Measurements from ENCODE around the gene PCMTD2. TPM values are rescaled to one million over a fixed set of nuclear protein-coding genes. Genes with fewer than 3 reads are reported as not detected.
"Not testable (repeated sequence)": the region's sequence is repeated elsewhere in the genome, so short reads cannot be mapped to it uniquely, and the experiment has no call there.

PCMTD2 gene
- polyA plus RNA-seq, 1 of the 3 experiments (the other 2 are of a cell fraction), result 50.7 TPM

- TF ChIP-seq, protein P1, sequence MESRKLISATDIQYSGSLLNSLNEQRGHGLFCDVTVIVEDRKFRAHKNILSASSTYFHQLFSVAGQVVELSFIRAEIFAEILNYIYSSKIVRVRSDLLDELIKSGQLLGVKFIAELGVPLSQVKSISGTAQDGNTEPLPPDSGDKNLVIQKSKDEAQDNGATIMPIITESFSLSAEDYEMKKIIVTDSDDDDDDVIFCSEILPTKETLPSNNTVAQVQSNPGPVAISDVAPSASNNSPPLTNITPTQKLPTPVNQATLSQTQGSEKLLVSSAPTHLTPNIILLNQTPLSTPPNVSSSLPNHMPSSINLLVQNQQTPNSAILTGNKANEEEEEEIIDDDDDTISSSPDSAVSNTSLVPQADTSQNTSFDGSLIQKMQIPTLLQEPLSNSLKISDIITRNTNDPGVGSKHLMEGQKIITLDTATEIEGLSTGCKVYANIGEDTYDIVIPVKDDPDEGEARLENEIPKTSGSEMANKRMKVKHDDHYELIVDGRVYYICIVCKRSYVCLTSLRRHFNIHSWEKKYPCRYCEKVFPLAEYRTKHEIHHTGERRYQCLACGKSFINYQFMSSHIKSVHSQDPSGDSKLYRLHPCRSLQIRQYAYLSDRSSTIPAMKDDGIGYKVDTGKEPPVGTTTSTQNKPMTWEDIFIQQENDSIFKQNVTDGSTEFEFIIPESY (IDR thresholded peaks at IDR 0.05; ENCODE audit: borderline replicate concordance, low read depth), result no peak
- no peak for TF ChIP-seq RCOR1 (IDR thresholded peaks at IDR 0.05; ENCODE audit: low read length)
- no peak for TF ChIP-seq MXI1 (IDR thresholded peaks at IDR 0.05; ENCODE audit: low read depth, low read length)
- TF ChIP-seq SIN3A (IDR thresholded peaks at IDR 0.05; ENCODE audit: borderline replicate concordance, low read depth, low read length), result no peak
- no peak for TF ChIP-seq NFIC (IDR thresholded peaks at IDR 0.05; ENCODE audit: borderline replicate concordance)
Measured at GRCh38 chr20:64283646-64284045, 28.1 kb downstream of the PCMTD2 start (continued).

DNA sequence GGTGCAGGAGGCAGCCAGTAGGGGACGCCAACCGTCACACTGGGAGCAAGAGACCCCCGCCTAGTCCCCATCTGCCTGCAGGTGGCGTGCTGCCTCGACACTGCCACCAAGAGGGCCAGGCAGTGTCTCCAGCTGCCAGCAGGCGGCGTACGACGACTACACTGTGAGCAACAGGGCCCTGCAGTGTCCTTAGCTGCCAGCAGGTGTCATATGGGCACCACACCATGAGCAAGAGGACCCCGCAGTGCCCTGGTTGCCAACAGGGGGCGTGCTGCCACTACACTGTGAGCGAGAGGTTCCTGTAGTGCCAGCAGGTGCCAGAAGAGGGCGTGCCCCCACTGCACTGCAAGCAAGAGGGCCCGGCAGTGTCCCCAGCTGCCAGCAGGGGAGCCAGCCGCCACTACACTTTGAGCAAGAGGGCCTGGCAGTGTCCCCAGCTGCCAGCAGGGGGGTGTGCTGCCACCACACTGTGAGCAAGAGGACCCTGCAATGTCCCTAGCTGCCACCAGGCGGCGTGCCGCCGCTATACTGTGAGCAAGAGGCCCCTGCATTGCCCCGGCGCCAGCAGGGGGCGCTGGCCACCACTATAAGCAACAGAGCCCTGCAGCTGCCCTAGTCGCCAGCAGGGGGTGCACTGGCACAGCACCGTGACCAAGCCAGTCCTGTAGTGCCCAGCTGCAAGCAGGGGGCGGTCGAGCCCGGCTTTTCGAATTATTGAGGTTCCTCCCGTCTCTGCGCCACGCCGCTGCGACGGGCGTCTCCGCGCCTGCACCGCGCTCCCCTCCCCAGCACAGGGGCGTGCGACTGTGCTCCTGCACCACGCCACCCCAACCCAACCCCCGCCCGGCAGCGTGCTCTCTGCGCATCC lies 30.3 kb downstream of the PCMTD2 start:
- H3K9me2 ChIP-seq; H3K9me3 ChIP-seq; H3K9ac ChIP-seq; H3K79me2 ChIP-seq (ENCODE audit: insufficient read depth); H3K4me3 ChIP-seq (ENCODE audit: low read depth in 2 of 2, low read length in 1 of 2); H2AFZ ChIP-seq (ENCODE audit: low read depth); H3K36me3 ChIP-seq (replicated peaks in 1 of 2; ENCODE audit: control insufficient read depth in 1 of 2, insufficient read depth in 2 of 2, low read length in 1 of 2); H3F3A ChIP-seq (replicated peaks; ENCODE audit: insufficient read depth); H3K4me1 ChIP-seq (ENCODE audit: control insufficient read depth in 1 of 2, insufficient read depth in 2 of 2, low read depth in 1 of 2, low read length in 1 of 2); H3K4me2 ChIP-seq; POLR2A ChIA-PET; H3K27ac ChIP-seq (ENCODE audit: low read depth in 2 of 2, low read length in 1 of 2); H3K27me3 ChIP-seq (ENCODE audit: insufficient read depth); H4K20me1 ChIP-seq (ENCODE audit: insufficient read depth): not testable (repeated sequence)
- 88% methylated on average over 24 of the region's 46 CpGs for WGBS (ENCODE audit: low lambda C conversion rate)
- DNase-seq, result peak; percentile 39
- peak; percentile 64 for TF ChIP-seq CTCF (IDR thresholded peaks at IDR 0.05)
- CTCF ChIA-PET, result interaction anchor here (0.6 to 1.1 kb wide), 3 partner anchors 31 to 881 kb away, joined by 3 read pairs; partner anchors contain the start of gene PCMTD2

DNA sequence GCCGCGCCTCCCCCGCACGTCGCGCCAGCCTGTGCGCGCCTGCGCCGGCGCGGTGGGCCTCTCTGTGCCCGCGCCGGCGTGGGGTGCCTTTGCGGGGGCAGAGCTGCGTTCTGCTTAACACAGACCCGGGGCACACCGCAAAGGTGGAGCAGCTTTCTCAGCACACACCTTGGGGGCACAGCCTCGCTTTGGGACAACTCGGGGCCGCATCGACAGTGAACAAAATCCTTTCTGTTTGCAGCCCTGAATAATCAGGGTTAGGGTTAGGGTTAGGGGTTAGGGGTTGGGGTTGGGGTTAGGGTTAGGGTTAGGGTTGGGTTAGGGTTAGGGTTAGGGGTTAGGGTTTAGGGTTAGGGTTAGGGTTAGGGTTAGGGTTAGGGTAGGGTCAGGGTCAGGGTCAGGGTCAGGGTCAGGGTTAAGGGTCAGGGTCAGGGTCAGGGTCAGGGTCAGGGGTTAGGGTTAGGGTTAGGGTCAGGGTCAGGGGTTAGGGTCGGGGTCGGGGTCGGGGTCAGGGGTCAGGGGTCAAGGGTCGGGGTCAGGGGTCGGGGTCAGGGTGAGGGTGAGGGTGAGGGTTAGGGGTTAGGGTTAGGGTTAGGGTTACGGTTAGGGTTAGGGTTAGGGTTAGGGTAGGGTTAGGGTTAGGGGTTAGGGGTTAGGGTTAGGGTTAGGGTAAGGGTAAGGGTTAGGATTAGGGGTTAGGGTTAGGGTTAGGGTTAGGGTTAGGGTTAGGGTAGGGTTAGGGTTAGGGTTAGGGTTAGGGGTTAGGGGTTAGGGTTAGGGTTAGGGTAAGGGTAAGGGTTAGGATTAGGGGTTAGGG lies 31.1 kb downstream of the PCMTD2 start:
- DNase-seq; H3K9me3 ChIP-seq; H3K27ac ChIP-seq (ENCODE audit: low read depth in 2 of 2, low read length in 1 of 2); H3K36me3 ChIP-seq (replicated peaks in 1 of 2; ENCODE audit: control insufficient read depth in 1 of 2, insufficient read depth in 2 of 2, low read length in 1 of 2); H2AFZ ChIP-seq (ENCODE audit: low read depth); H4K20me1 ChIP-seq (ENCODE audit: insufficient read depth); H3K27me3 ChIP-seq (ENCODE audit: insufficient read depth); H3K79me2 ChIP-seq (ENCODE audit: insufficient read depth); H3K4me1 ChIP-seq (ENCODE audit: control insufficient read depth in 1 of 2, insufficient read depth in 2 of 2, low read depth in 1 of 2, low read length in 1 of 2); H3K4me3 ChIP-seq (ENCODE audit: low read depth in 2 of 2, low read length in 1 of 2); POLR2A ChIA-PET; H3K9ac ChIP-seq; H3K9me2 ChIP-seq; H3K4me2 ChIP-seq; H3F3A ChIP-seq (replicated peaks; ENCODE audit: insufficient read depth): not testable (repeated sequence)
- WGBS (ENCODE audit: low lambda C conversion rate), result 83% methylated on average over 18 of the region's 30 CpGs
- CTCF ChIA-PET, result interaction anchor here (0.6 to 1.1 kb wide), 3 partner anchors 31 to 882 kb away, joined by 3 read pairs; partner anchors contain the start of gene PCMTD2

DNA sequence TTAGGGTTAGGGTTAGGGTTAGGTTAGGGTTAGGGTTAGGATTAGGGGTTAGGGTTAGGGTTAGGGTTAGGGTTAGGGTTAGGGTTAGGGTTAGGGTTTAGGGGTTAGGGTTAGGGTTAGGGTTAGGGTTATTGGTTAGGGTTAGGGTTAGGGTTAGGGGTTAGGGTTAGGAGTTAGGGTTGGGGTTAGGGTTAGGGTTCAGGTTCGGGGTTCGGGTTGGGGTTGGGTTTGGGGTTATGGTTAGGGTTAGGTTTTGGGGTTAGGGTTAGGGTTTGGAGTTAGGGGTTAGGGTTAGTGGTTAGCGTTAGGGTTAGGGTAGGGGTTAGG lies 31.7 kb downstream of the PCMTD2 start:
- H3K4me3 ChIP-seq (ENCODE audit: low read depth in 2 of 2, low read length in 1 of 2); H3K79me2 ChIP-seq (ENCODE audit: insufficient read depth); H3K9ac ChIP-seq; DNase-seq; H3K27ac ChIP-seq (ENCODE audit: low read depth in 2 of 2, low read length in 1 of 2); H4K20me1 ChIP-seq (ENCODE audit: insufficient read depth); H2AFZ ChIP-seq (ENCODE audit: low read depth); POLR2A ChIA-PET; H3K36me3 ChIP-seq (replicated peaks in 1 of 2; ENCODE audit: control insufficient read depth in 1 of 2, insufficient read depth in 2 of 2, low read length in 1 of 2); H3F3A ChIP-seq (replicated peaks; ENCODE audit: insufficient read depth); H3K9me3 ChIP-seq; H3K4me2 ChIP-seq; CTCF ChIA-PET; H3K4me1 ChIP-seq (ENCODE audit: control insufficient read depth in 1 of 2, insufficient read depth in 2 of 2, low read depth in 1 of 2, low read length in 1 of 2); H3K27me3 ChIP-seq (ENCODE audit: insufficient read depth); H3K9me2 ChIP-seq: not testable (repeated sequence)
- WGBS (ENCODE audit: low lambda C conversion rate), result 93% methylated on average over 3 of the region's 3 CpGs

DNA sequence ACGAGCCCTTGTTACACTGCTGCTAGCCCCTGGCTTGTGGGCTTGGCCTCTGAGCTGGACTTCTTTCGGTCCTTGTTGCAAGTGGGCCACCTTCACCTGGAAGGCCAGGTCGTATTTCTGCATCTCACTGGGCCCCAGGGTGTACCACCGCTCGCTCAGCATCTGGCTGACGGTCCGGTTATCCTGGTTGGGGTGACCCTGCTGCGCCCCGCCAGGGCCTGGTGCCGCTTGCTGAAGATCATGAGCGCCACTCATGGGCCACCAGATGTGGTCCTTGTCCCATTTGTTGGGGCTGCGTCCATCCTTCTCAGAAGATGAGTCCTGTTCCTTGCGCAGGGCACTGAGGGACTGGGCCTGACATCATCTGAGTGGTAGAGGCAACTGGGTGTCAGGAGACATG lies 36.6 kb downstream of the PCMTD2 start:
- H3F3A ChIP-seq (replicated peaks; ENCODE audit: insufficient read depth); H4K20me1 ChIP-seq (ENCODE audit: insufficient read depth); POLR2A ChIA-PET; H3K4me3 ChIP-seq (ENCODE audit: low read depth in 2 of 2, low read length in 1 of 2); H3K9ac ChIP-seq; DNase-seq; H3K9me2 ChIP-seq; CTCF ChIA-PET; H3K4me2 ChIP-seq; H3K36me3 ChIP-seq (replicated peaks in 1 of 2; ENCODE audit: control insufficient read depth in 1 of 2, insufficient read depth in 2 of 2, low read length in 1 of 2); H3K27ac ChIP-seq (ENCODE audit: low read depth in 2 of 2, low read length in 1 of 2); H3K79me2 ChIP-seq (ENCODE audit: insufficient read depth); H3K4me1 ChIP-seq (ENCODE audit: control insufficient read depth in 1 of 2, insufficient read depth in 2 of 2, low read depth in 1 of 2, low read length in 1 of 2); H3K9me3 ChIP-seq; H2AFZ ChIP-seq (ENCODE audit: low read depth); H3K27me3 ChIP-seq (ENCODE audit: insufficient read depth): not testable (repeated sequence)
- WGBS (ENCODE audit: low lambda C conversion rate), result no CpG with 5 or more reads among the region's 13 CpGs
